GM18526 (cell line): ENCODE results near the gene WIPF2.

ENCODE experiments used
- POLR2A ChIP-seq: IDR thresholded peaks from 3 replicates; pipeline ENCODE4 v1.6.1; 2011; ENCODE audit not compliant: insufficient read length; ENCODE audit errors: extremely low read depth

The WIPF2 gene

GRCh38 chr17:40284085-40284713, 65.1 kb downstream of the WIPF2 start:
- no peak for TF ChIP-seq POLR2A

- no peak for TF ChIP-seq POLR2A
Observed at GRCh38 chr17:40286473-40286872, 67.4 kb downstream of the WIPF2 start.

GRCh38 chr17:40287159-40287493, 68.0 kb downstream of the WIPF2 start:
- TF ChIP-seq POLR2A: no peak

GRCh38 chr17:40287494-40288369, 68.6 kb downstream of the WIPF2 start, which contains the start of gene CDC6:
TSS of gene CDC6 (plus strand) at chr17:40287879. CDS start at chr17:40289421, 1,542 bp downstream.
- peak; percentile 87 for TF ChIP-seq POLR2A

GRCh38 chr17:40290629-40291280, 71.7 kb downstream of the WIPF2 start:
- TF ChIP-seq POLR2A: no peak

GRCh38 chr17:40291281-40291664, 72.2 kb downstream of the WIPF2 start:
- no peak for TF ChIP-seq POLR2A

- no peak for TF ChIP-seq POLR2A
Observed at GRCh38 chr17:40293363-40293762, 74.3 kb downstream of the WIPF2 start.

- TF ChIP-seq POLR2A: no peak
Observed at GRCh38 chr17:40295488-40296436, 76.7 kb downstream of the WIPF2 start.

- TF ChIP-seq POLR2A: no peak
Observed at GRCh38 chr17:40297511-40297910, 78.4 kb downstream of the WIPF2 start.

- TF ChIP-seq POLR2A: no peak
Observed at GRCh38 chr17:40298726-40299125, 79.6 kb downstream of the WIPF2 start.

- TF ChIP-seq POLR2A: no peak
Observed at GRCh38 chr17:40301315-40301714, 82.2 kb downstream of the WIPF2 start.

- no peak for TF ChIP-seq POLR2A
Observed at GRCh38 chr17:40303009-40303657, 84.0 kb downstream of the WIPF2 start.

GRCh38 chr17:40303708-40304551, 84.8 kb downstream of the WIPF2 start:
- TF ChIP-seq POLR2A: no peak
